Upper lobe of left lung (tissue), 4 donors: ENCODE results near the gene NCAM2.

Source experiments
- CTCF ChIP-seq, 6 experiments: fragments of 450-650 bp in 4 of 6; fragments of 200-600 bp in 2 of 6; sonication (generic) in 2 of 6; IDR thresholded peaks; one replicate each; pipeline ENCODE4 v1.5.1; 2016 to 2019; ENCODE audit warnings: antibody characterized with exemption in 6 of 6
- EP300 ChIP-seq, 4 donors: sonication (generic); formaldehyde crosslinking; IDR thresholded peaks; one replicate each; pipeline ENCODE4 v1.5.1; 2017; ENCODE audit warnings: antibody characterized with exemption in 4 of 4, control low read depth in 2 of 4
- POLR2A ChIP-seq, 4 donors: fragments of 450-650 bp; IDR thresholded peaks; one replicate each; pipeline ENCODE4 v1.5.1; 2016 to 2017; ENCODE audit warnings: antibody characterized with exemption in 4 of 4, mild to moderate bottlenecking in 2 of 4
- POLR2AphosphoS5 ChIP-seq, 2 donors: sonication (generic); formaldehyde crosslinking; IDR thresholded peaks; one replicate each; pipeline ENCODE4 v1.5.1; 2017; ENCODE audit warnings: antibody characterized with exemption in 2 of 2

GRCh38 chr21:21226472-21226871 lies 228.3 kb downstream of the NCAM2 start:
- TF ChIP-seq POLR2A (IDR thresholded peaks at IDR 0.05) = no peak
- TF ChIP-seq CTCF (IDR thresholded peaks at IDR 0.05) = no peak
- TF ChIP-seq POLR2AphosphoS5 (IDR thresholded peaks at IDR 0.05) = no peak
- TF ChIP-seq EP300 (IDR thresholded peaks at IDR 0.05) = no peak
